PC-9 (cell line): ENCODE measurements around the gene HDAC8. TPM values are rescaled to one million over a fixed set of nuclear protein-coding genes. Genes with fewer than 3 reads are reported as not detected.

Source experiments
- BruUV-seq: library from RNA; stranded (reverse); fragments of 400-500 nt; replicated peaks from 2 replicates; lab custom pipeline; 2021; lab: Mats Ljungman, UMichigan
- CTCF ChIA-PET: fragments of 300-600 bp; sonication (Branson Sonifier 250); formaldehyde crosslinking; loops from one replicate; lab custom pipeline; 2022; ENCODE audit warnings: antibody characterized with exemption; lab: Charles Lee
- POLR2A ChIA-PET: fragments of 300-600 bp; sonication (Branson Sonifier 250); formaldehyde crosslinking; loops from one replicate; lab custom pipeline; 2022; ENCODE audit warnings: antibody characterized with exemption; ENCODE audit not compliant: unreplicated experiment; lab: Charles Lee
- DNase-seq, 2 experiments: peaks; one replicate each; pipeline versions ENCODE4 v3.0.0 to v3.0.0-alpha.2; 2015 to 2022; ENCODE audit warnings: mixed read lengths in 1 of 2
- H2AFZ ChIP-seq: fragments of 200-600 bp; sonication (generic); 2 replicates; pipeline ENCODE4 v1.8.1; 2017; ENCODE audit warnings: antibody characterized with exemption
- H3F3A ChIP-seq: fragments of 200-600 bp; sonication (generic); 2 replicates; pipeline ENCODE4 v1.8.1; 2017; ENCODE audit warnings: antibody characterized with exemption, mild to moderate bottlenecking, low read depth; ENCODE audit not compliant: insufficient read depth
- H3K27ac ChIP-seq: fragments of 200-600 bp; sonication (generic); 2 replicates; pipeline ENCODE4 v1.6.1; 2016; ENCODE audit warnings: mixed run types
- H3K27me3 ChIP-seq: fragments of 200-600 bp; sonication (generic); 2 replicates; pipeline ENCODE4 v1.6.1; 2016; ENCODE audit warnings: low read depth, mixed run types; ENCODE audit not compliant: insufficient read depth
- H3K36me3 ChIP-seq: fragments of 200-600 bp; sonication (generic); 2 replicates; pipeline ENCODE4 v1.6.1; 2016; ENCODE audit warnings: low read depth, mixed run types
- H3K4me1 ChIP-seq: fragments of 200-600 bp; sonication (generic); replicated peaks from 2 replicates; pipeline ENCODE4 v1.6.1; 2016; ENCODE audit warnings: mixed run types; ENCODE audit not compliant: insufficient read depth
- H3K4me2 ChIP-seq: fragments of 200-600 bp; sonication (generic); 2 replicates; pipeline ENCODE4 v1.6.1; 2017; ENCODE audit warnings: mixed run types
- H3K4me3 ChIP-seq: fragments of 200-600 bp; sonication (generic); 2 replicates; pipeline ENCODE4 v1.6.1; 2016; ENCODE audit warnings: mixed run types
- H3K79me2 ChIP-seq: fragments of 200-600 bp; sonication (generic); 2 replicates; pipeline ENCODE4 v1.6.1; 2017; ENCODE audit warnings: low read depth, mixed run types
- H3K9me2 ChIP-seq: fragments of 200-600 bp; sonication (generic); 2 replicates; pipeline ENCODE4 v1.8.1; 2017; ENCODE audit warnings: mild to moderate bottlenecking; ENCODE audit not compliant: insufficient read depth
- H3K9me3 ChIP-seq: fragments of 200-600 bp; sonication (generic); 2 replicates; pipeline ENCODE4 v1.8.1; 2016; ENCODE audit warnings: low read depth; ENCODE audit not compliant: insufficient read depth
- H4K20me1 ChIP-seq: fragments of 200-600 bp; sonication (generic); 2 replicates; pipeline ENCODE4 v1.8.1; 2017; ENCODE audit not compliant: insufficient read depth
- EZH2 ChIP-seq: fragments of 200-600 bp; sonication (generic); IDR thresholded peaks from 2 replicates; pipeline ENCODE4 v1.8.0; 2017; ENCODE audit warnings: antibody characterized with exemption, low read depth
- intact Hi-C: fragments of 100-400 bp; cut with micrococcal nuclease; formaldehyde crosslinking; loops from one replicate; pipeline ENCODE4 v1.10.0; 2022; ENCODE audit not compliant: unreplicated experiment
- total RNA-seq: library from RNA; stranded (reverse); gene quantifications from 2 replicates; pipeline ENCODE4 v1.2.3, GENCODE V29; 2021
- TF ChIP-seq, protein P1 (sequence below): fragments of 200-600 bp; sonication (generic); conservative IDR thresholded peaks from 2 replicates; pipeline ENCODE4 v1.6.1; 2017; ENCODE audit warnings: mixed run types, antibody characterized with exemption, mild to moderate bottlenecking, moderate library complexity

Gene HDAC8
- total RNA-seq, 1 experiment from 2014 or later = 61.3 TPM

DNA sequence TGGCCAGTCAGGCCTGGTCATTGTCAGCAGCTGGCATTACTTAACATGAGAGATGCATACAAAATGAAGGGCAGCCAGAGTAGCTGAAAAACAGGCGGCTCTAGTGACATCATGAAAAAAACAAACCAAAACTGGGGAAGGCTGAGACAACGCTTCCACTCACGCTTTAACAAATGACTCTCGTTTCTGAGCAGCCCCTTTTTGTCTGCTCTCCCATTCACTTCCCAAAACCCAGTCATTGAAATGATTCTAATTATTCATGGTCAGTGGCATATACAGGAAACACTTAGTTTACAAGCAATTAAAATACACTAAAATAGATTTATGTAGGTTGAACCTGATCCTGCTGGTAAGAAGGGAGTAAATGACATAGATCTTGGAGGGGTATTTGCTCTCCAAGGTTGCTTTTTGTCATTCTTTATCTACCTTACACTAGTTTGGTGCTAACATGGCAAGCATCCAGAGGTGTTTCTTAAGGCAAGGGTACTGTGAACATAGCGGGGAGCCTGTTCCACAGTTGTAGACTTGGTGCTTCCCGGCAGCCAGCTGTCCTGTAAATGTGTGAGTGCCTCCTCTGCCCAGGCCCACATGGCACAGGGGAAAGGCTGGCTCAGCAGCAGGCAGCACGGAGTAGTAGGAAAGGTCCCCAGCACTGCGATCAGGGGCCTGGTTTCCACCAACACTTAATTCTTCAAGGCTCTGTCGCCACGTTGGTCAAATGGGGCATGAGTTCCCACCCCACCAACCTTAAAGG lies 205.8 kb downstream of the HDAC8 start:
- TF ChIP-seq, protein P1, sequence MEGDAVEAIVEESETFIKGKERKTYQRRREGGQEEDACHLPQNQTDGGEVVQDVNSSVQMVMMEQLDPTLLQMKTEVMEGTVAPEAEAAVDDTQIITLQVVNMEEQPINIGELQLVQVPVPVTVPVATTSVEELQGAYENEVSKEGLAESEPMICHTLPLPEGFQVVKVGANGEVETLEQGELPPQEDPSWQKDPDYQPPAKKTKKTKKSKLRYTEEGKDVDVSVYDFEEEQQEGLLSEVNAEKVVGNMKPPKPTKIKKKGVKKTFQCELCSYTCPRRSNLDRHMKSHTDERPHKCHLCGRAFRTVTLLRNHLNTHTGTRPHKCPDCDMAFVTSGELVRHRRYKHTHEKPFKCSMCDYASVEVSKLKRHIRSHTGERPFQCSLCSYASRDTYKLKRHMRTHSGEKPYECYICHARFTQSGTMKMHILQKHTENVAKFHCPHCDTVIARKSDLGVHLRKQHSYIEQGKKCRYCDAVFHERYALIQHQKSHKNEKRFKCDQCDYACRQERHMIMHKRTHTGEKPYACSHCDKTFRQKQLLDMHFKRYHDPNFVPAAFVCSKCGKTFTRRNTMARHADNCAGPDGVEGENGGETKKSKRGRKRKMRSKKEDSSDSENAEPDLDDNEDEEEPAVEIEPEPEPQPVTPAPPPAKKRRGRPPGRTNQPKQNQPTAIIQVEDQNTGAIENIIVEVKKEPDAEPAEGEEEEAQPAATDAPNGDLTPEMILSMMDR = no peak
- TF ChIP-seq EZH2 = no peak
- no peaks in the 10 kb centered on the region for H3K79me2 ChIP-seq
- no peak overlapping the region for H3K27ac ChIP-seq
- H3K4me3 ChIP-seq = no peak overlapping the region
- H3F3A ChIP-seq = no peaks in the 10 kb centered on the region
- H2AFZ ChIP-seq = no peak overlapping the region
- POLR2A ChIA-PET = no interaction called here
- H3K4me1 ChIP-seq = no peaks in the 10 kb centered on the region
- no TSS peak for BruUV-seq
- DNase-seq = no peak
- no peak overlapping the region for H3K4me2 ChIP-seq
- no peaks in the 10 kb centered on the region for H3K27me3 ChIP-seq
- no peaks in the 10 kb centered on the region for H3K9me2 ChIP-seq
- intact Hi-C loops = no loop called here
- H3K9me3 ChIP-seq = no peaks in the 10 kb centered on the region
- no peaks in the 10 kb centered on the region for H3K36me3 ChIP-seq
- no peaks in the 10 kb centered on the region for H4K20me1 ChIP-seq
- CTCF ChIA-PET = no interaction called here

DNA sequence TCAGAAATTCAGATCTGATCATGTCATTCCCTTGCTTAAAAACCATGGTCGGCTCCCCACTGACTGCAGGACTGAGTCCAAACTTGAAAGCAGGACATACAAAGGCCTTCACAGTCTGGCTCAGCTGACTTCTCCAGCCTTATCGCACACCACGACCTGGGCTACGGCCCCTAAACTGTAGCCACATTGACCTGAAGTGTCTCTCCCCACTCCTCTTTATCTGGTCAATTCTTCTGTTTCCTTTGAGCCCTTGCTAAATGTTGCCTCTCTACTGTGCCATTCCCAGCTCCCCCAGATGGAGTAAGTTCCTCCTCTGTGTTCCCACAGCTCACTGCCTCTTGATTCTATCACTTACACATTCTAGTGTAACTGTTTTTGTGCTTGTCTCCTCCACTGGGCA lies 206.5 kb downstream of the HDAC8 start:
- no peak overlapping the region for H3K4me2 ChIP-seq
- H4K20me1 ChIP-seq = no peaks in the 10 kb centered on the region
- H3K9me3 ChIP-seq = no peaks in the 10 kb centered on the region
- intact Hi-C loops = no loop called here
- no peak overlapping the region for H3K4me3 ChIP-seq
- H2AFZ ChIP-seq = no peak overlapping the region
- DNase-seq = no peak
- no peak for TF ChIP-seq EZH2
- TF ChIP-seq, protein P1 = no peak
- BruUV-seq = no TSS peak
- no peaks in the 10 kb centered on the region for H3K79me2 ChIP-seq
- no peaks in the 10 kb centered on the region for H3K9me2 ChIP-seq
- H3K36me3 ChIP-seq = no peaks in the 10 kb centered on the region
- no peaks in the 10 kb centered on the region for H3F3A ChIP-seq
- no peaks in the 10 kb centered on the region for H3K4me1 ChIP-seq
- no peaks in the 10 kb centered on the region for H3K27me3 ChIP-seq
- no peak overlapping the region for H3K27ac ChIP-seq
- ChIA-PET CTCF (no interaction called here), POLR2A (no interaction called here)

DNA sequence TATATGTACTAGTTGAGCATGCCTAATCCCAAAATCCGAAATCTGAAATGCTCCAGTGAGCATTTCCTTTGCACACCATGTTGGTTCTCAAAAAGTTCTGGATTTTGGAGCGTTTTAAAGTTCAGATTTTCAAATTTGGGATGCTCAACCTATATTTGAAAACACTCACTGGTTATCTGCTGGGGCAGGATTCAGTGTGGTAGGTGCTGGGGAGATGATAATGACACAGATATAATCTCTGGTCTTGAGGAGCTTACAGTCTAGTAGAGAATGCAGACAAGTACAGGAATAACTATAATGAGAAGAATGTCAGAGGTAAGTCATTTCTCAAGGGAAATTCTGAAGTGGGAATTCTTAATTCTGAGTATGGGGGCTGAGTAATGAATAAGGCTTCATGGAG lies 207.5 kb downstream of the HDAC8 start:
- Histone ChIP-seq H2AFZ (no peak overlapping the region), H3F3A (no peaks in the 10 kb centered on the region), H4K20me1 (no peaks in the 10 kb centered on the region), H3K4me3 (no peak overlapping the region), H3K4me1 (no peaks in the 10 kb centered on the region), H3K9me3 (no peaks in the 10 kb centered on the region), H3K4me2 (no peak overlapping the region), H3K27me3 (no peaks in the 10 kb centered on the region), H3K36me3 (no peaks in the 10 kb centered on the region), H3K9me2 (no peaks in the 10 kb centered on the region), H3K27ac (no peak overlapping the region), H3K79me2 (no peaks in the 10 kb centered on the region)
- no peak for DNase-seq
- ChIA-PET POLR2A (no interaction called here), CTCF (no interaction called here)
- TF ChIP-seq, protein P1 = no peak
- TF ChIP-seq EZH2 = no peak
- intact Hi-C loops = no loop called here
- no TSS peak for BruUV-seq
